ENCODE measurements around the gene PCOLCE2. TPM values are rescaled to one million over a fixed set of nuclear protein-coding genes. Genes with fewer than 3 reads are reported as not detected.
A peak's percentile ranks its signal among the peaks of the same experiment; 100 is the strongest.

PCOLCE2 gene
- total RNA-seq, 2 donors from 2014 or later, result 79.1 to 148 TPM

- Histone ChIP-seq H3K27ac (no peak overlapping the region), H3K4me1 (peaks cover 0 to 13% of the 10 kb centered on the region in 2 donors), H3K27me3 (no peaks in the 10 kb centered on the region), H3K9me3 (no peaks in the 10 kb centered on the region), H3K36me3 (no peaks in the 10 kb centered on the region), H3K4me3 (no peak overlapping the region)
- no peak for DNase-seq (ENCODE audit: low spot score)
- TF ChIP-seq CTCF (IDR thresholded peaks at IDR 0.05), result no peak
Observed at GRCh38 chr3:142898346-142899213, 9.7 kb upstream of the PCOLCE2 start.

GRCh38 chr3:142897807-142898206 is 8.9 kb upstream of the PCOLCE2 start:
- Histone ChIP-seq H3K27ac (no peak overlapping the region), H3K27me3 (no peaks in the 10 kb centered on the region), H3K9me3 (no peaks in the 10 kb centered on the region), H3K4me1 (peaks cover 0 to 13% of the 10 kb centered on the region in 2 donors), H3K36me3 (no peaks in the 10 kb centered on the region), H3K4me3 (no peak overlapping the region)
- no peak for TF ChIP-seq CTCF (IDR thresholded peaks at IDR 0.05)
- DNase-seq (ENCODE audit: low spot score), result no peak

GRCh38 chr3:142896996-142897395 is 8.1 kb upstream of the PCOLCE2 start:
- no peaks in the 10 kb centered on the region for H3K27me3 ChIP-seq
- H3K4me1 ChIP-seq, result peaks cover 0 to 13% of the 10 kb centered on the region in 2 donors
- no peaks in the 10 kb centered on the region for H3K36me3 ChIP-seq
- no peak overlapping the region for H3K4me3 ChIP-seq
- peak overlapping the region in 1 of 2 donors; percentile 4 for H3K27ac ChIP-seq
- no peak for DNase-seq (ENCODE audit: low spot score)
- no peak for TF ChIP-seq CTCF (IDR thresholded peaks at IDR 0.05)
- no peaks in the 10 kb centered on the region for H3K9me3 ChIP-seq

GRCh38 chr3:142896201-142896755 is 7.4 kb upstream of the PCOLCE2 start:
- no peak for TF ChIP-seq CTCF (IDR thresholded peaks at IDR 0.05)
- DNase-seq (ENCODE audit: low spot score), result no peak
- no peak overlapping the region for H3K4me3 ChIP-seq
- H3K4me1 ChIP-seq, result peaks cover 0 to 13% of the 10 kb centered on the region in 2 donors
- H3K27me3 ChIP-seq, result no peaks in the 10 kb centered on the region
- H3K9me3 ChIP-seq, result no peaks in the 10 kb centered on the region
- peak overlapping the region in 1 of 2 donors; percentile 4 for H3K27ac ChIP-seq
- H3K36me3 ChIP-seq, result no peaks in the 10 kb centered on the region

GRCh38 chr3:142894493-142894892 is 5.6 kb upstream of the PCOLCE2 start:
- Histone ChIP-seq H3K27me3 (no peaks in the 10 kb centered on the region), H3K36me3 (no peaks in the 10 kb centered on the region), H3K9me3 (no peaks in the 10 kb centered on the region), H3K27ac (no peak overlapping the region), H3K4me3 (no peak overlapping the region), H3K4me1 (peaks cover 0 to 13% of the 10 kb centered on the region in 2 donors)
- no peak for DNase-seq (ENCODE audit: low spot score)
- no peak for TF ChIP-seq CTCF (IDR thresholded peaks at IDR 0.05)

Data from right atrium auricular region (tissue), 2 donors.